SIG-M5 treated with dmso at 0.1 percent for 504 hours (cell line): ENCODE measurements around the gene MFAP3.
"Not testable (repeated sequence)": the region's sequence is repeated elsewhere in the genome, so short reads cannot be mapped to it uniquely, and the experiment has no call there.

ENCODE experiments used
- DNase-seq: peaks from one replicate; lab custom pipeline; 2025; ENCODE audit not compliant: unreplicated experiment; lab: John Stamatoyannopoulos, UW

Gene MFAP3

DNA sequence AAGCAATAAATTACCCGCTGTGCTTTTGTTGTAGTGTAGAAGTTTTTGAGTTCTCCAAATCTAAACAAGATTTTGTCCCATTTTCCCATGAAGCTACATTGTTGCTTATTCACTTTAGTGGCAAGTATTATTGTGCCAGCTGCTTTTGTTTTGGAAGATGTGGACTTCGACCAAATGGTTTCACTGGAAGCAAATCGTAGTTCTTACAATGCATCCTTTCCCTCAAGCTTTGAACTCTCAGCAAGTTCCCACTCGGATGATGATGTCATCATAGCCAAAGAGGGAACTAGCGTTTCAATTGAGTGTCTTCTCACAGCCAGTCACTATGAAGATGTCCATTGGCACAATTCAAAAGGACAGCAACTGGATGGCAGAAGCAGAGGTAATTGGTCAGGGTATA, 10.9 kb downstream of the MFAP3 start:
- DNase-seq: peak; percentile 16

DNA sequence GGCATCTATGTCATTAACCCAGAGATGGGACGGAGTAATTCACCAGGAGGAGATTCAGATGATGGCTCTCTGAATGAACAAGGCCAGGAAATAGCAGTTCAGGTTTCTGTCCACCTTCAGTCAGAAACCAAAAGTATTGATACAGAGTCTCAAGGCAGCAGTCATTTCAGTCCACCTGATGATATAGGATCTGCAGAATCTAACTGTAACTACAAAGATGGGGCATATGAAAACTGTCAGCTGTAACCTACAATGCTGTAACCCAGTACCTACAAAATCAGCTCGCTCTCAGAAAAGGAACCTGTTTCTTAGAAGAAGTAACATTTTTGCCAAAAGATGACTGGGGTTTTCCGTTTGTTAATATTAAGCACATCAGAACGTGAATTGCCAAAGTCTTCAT, 14.7 kb downstream of the MFAP3 start:
- no peak for DNase-seq

GRCh38 chr5:154055201-154055600, 16.4 kb downstream of the MFAP3 start:
- DNase-seq: no peak

DNA sequence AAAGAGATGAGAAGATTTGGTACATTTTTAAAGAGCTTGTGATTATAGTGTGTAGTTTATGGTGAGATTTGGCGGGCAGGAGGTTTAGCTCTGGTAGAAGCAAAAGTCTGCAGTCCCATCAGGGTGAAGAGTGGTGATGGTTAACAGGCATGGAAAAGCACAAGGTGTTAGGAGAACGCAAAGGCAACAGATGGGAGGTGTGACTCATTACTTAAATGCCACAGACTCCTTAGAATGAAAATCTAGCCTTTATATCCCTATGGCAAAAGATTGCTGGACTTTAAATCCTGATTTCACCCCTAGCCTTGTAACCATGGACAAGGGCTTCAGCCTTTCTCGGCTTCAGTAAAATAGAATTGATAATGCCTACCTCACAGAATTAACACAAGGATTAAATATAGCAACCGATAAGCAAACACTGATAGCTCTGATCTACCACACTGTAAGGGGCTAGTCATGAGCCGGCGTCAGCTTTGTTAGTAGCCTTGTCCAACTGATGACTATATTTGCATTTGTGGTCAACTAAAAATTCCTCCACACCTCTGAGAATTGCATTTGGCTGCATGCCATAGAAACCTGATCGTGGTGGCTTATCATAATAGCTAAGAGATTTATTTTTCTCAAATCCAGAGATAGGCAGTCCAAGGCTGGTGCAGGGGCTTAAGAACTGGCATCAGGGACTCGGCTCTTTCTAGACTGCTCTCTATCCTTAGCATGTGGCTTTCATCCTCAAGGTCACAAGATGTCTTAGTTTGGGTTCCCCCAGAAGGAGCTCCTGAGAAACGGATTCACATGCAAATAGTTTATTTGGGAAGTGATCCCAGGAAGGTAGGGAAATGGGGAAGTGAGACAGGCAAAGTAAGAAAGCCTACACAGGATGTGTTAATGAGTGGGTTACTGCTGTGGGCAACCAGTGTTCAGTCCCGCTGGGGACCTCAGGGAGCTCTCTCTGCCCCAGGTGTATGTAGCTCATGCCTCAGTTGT, 19.6 kb downstream of the MFAP3 start:
- DNase-seq: no peak

DNA sequence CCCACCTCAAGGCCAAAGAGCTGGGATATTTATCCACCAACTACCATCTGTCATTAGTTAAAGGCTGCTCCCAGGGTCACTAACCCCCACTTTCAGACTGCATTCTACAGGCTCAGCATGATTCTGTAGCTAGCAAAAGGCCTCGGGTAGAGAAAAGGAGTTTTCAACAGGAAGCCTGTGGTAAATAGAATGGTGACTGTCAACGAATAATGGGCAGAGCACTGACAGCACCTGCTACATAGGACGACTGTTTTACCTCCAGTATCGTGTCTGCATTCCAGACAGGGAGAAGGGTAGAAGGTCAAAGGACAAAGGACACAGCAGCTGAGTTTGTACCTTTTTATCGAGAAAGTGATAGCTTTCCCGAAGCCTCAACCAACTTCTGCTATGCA, 20.3 kb downstream of the MFAP3 start:
- no peak for DNase-seq

- DNase-seq: no peak
Observed at GRCh38 chr5:154059583-154059982, 20.8 kb downstream of the MFAP3 start.

GRCh38 chr5:154060606-154061005, 21.8 kb downstream of the MFAP3 start:
- DNase-seq: no peak

DNA sequence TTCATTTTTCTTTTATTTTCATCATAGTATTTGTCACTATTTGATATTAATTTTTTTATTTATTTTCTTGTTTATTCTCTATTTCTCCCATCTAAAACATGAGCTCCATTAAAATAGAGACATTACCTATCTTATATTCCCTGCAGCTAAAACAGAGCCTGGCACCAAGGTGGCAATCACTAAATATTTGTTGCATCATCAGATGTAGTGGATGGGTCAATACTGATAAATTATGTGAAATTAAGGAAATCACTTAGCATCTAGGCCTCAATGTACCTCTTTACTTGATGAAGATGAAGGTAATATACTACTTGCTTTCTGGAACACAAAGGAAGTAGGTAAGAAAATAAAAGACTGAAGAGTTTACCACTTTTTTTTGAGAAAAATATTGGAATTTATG, 24.6 kb downstream of the MFAP3 start:
- no peak for DNase-seq

GRCh38 chr5:154065971-154066370, 27.2 kb downstream of the MFAP3 start:
- DNase-seq: no peak

DNA sequence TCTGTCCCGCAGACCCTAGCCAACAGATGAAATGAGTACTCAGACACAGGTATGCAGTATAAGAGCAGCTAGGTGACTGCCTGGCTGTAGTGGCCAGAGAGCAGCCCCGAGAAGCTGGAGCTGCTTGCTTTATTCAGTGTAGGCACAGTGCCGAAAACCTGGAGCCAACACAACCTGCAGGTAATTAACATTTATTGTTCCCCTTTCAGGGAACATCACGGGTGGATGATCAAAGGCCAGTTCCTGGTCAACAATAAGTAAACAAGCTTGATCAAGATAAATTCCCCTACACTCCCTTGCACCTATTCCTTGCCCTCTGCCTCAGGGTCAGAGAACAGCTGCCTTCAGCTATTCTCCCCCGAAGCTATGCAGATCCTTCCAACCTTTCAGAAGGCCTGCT, 31.1 kb downstream of the MFAP3 start:
- not testable (repeated sequence) for DNase-seq

DNA sequence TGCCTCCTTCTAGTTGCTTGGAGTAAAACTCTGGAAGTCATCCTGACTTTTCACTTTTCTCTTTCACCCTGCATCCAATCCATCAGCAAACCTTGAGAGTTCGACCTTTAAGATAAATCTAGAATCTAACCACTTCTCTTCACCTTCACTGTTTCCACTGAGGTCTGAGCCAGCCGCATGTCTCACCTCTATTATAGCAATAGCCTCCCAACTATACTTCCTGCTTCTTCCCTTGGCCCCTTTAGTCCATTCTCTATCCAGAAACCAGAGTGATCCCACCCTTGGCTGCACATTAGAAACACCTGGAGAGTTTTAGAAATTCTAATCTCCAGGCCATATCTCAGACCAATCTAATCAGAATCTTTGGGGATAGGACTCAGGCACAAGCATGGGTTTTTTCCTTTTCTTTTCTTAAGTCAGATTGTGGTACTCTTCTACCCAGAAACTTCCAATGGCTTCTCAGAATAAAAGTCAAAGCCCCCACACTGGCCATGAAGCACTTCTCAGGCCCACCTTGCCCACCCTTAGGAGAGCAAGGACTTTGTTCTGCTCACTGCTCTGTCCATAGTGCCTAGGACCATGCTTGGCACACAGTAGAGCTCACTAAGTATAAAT, 33.1 kb downstream of the MFAP3 start:
- no peak for DNase-seq

DNA sequence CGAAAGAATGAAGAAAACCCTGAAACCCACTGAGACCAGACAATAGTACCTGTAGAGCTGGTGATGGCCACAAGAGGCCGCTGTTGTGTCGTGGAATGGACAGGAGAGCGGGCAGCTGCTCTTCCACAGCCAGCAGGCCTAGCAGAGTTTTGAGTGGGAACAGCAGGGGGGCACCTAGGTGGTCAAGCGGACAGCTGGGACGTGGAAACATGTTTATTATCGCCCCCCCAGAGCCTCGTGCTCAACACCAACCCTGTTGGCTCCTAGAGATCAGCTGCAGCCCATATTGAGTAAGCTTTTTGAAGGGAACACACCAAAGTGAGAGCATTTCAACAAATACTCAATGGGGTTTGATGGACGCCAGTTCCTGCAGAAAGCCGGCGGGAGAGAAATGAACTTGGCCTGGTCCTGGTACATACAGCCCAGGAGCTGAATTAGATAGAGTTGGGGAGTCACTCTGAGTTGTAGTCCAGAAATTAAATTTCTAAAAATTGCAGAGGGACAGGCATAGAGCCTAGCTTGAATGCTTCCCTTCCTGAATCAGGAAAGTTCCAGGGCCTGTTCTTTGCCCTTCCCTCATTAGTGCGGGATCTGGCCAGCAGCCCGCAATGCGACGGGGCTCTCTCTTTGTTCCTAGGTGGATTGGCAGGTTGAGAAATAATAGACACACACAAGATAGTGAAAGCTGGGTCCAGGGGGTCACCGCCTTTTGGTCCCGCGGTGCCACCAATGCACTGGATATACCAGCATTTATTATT, 33.8 kb downstream of the MFAP3 start:
- peak; percentile 82 for DNase-seq

DNA sequence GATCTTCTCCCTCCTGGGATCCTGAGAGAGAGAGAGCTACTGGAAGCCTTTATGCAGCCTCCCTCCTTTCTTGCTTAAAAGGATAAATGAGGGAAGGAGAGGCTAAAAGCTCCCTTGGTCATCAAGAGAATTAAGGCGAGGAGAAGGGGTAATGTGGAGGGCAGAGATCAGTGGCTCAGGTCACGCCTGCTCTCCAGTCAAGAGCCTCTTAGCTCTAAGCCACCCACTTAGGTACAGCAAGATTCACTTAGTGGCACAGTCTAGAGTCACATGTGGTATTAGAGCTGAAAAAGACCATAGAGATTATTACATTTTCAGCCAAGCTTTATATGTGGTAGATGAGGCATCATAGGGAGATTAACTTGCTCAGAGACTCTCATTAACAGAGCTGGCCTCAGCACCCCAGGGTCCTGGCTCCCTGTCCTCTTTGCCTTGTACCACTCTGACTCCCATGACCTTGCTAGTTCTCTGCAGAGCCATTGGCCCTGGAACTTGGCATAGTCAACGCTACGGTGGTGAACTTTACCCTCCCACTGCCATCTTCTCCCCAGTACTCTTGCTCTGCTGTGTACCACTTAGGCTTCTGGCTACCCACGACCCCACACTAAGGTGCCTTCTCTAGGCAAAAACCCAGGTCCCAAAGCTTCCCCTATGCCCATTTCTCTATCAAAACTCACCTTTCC, 37.6 kb downstream of the MFAP3 start:
- DNase-seq: no peak

- DNase-seq: no peak
Observed at GRCh38 chr5:154077696-154078095, 38.9 kb downstream of the MFAP3 start.

- DNase-seq: no peak
Observed at GRCh38 chr5:154078272-154078671, 39.5 kb downstream of the MFAP3 start.

DNA sequence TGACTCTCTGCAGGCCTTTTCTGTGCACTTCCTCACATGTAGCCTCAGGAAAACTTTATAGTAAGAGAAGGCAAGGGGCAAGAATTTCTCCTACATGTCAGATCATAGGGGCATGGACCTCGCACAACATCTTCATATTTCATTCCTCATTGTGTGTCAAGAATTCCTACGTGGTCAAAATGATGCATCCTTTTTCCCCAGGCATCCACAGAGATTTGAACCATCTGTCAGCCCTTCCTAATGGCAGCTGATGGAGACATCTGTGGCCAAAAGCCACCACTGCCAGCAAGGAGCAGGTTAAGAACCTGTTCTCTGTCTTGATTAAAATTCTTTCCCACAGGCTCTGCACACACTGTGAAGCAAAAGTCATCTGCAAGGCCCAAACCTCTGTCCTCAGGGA, 42.5 kb downstream of the MFAP3 start:
- no peak for DNase-seq

DNA sequence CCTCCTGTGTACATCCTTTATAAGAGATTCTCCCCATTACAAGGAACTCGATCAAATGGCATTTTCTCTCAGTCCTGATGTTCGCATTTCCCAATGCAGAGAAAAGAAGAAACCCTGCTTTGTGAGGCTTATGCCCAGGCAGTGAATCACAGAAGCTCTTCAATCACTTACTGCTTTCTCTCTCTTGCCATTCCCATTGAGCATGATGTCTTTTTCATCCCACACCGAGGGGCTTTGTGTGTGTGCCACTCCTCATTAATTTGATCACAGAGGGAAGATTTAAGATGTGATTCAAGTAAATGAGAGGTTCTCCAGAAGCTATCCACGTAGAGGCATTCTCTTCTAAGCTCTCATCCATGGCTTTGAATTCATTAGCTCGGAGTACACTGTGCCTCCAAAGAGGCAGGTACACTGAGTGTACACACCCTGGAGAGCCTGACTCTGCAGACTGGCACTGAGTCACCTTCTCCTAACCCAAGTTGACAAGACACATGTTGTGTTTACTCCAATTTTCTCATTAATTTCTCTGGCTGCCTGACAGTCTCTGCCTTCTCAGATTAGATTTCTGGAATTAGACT, 45.4 kb downstream of the MFAP3 start:
- no peak for DNase-seq

GRCh38 chr5:154086146-154086545, 47.4 kb downstream of the MFAP3 start:
- DNase-seq: no peak

DNA sequence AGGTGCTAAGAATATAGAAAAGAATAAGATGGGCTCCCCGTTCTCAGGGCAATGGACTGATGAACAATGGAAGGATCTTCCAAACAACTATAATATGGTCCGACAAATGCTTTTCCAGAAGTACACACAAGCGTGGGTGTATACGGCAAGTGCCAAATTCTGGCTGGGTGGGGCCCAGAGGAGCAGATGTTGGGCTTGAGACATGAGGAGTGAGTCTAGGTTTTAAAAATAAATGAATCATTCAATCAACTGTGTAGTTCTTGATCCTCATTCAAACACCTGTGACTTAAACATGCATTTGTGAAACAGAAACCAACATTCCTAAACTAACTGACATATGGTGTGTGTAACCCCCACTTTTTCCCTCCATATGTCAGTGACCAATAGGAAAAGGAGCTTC, 47.9 kb downstream of the MFAP3 start:
- no peak for DNase-seq

GRCh38 chr5:154087260-154087659, 48.5 kb downstream of the MFAP3 start:
- no peak for DNase-seq

GRCh38 chr5:154088801-154089200, 50.0 kb downstream of the MFAP3 start:
- DNase-seq: no peak
